Mesenchymal stem cell (in vitro differentiated cells and primary cell): ENCODE measurements around the gene S100A16.

ENCODE experiments used
- DNase-seq: peaks from one replicate; pipeline ENCODE4 v3.0.0-alpha.2; 2013
- H2AFZ ChIP-seq: one replicate; pipeline ENCODE4 v1.6.1; 2013; ENCODE audit warnings: low read depth, mild to moderate bottlenecking, control low read depth, inconsistent platforms, low read length, moderate library complexity
- H2AK5ac ChIP-seq: 2 replicates; pipeline ENCODE4 v1.6.1; 2013; ENCODE audit warnings: low read length, moderate library complexity, mild to moderate bottlenecking, inconsistent platforms; ENCODE audit not compliant: severe bottlenecking
- H2BK120ac ChIP-seq: one replicate; pipeline ENCODE4 v1.6.1; 2013; ENCODE audit warnings: low read depth, mild to moderate bottlenecking, inconsistent platforms, low read length, moderate library complexity
- H2BK12ac ChIP-seq, 2 experiments: one replicate each; pipeline ENCODE4 v1.6.1; 2013; ENCODE audit warnings: inconsistent platforms in 2 of 2, low read length in 2 of 2, mild to moderate bottlenecking in 2 of 2, moderate library complexity in 2 of 2, control low read depth in 1 of 2
- H2BK15ac ChIP-seq: one replicate; pipeline ENCODE4 v1.6.1; 2013; ENCODE audit warnings: mild to moderate bottlenecking, low read depth, inconsistent platforms; ENCODE audit not compliant: poor library complexity, severe bottlenecking
- H2BK5ac ChIP-seq: 2 replicates; pipeline ENCODE4 v1.6.1; 2013; ENCODE audit warnings: low read depth, mild to moderate bottlenecking, low read length, control low read depth, inconsistent platforms; ENCODE audit not compliant: poor library complexity, severe bottlenecking
- H3K14ac ChIP-seq, 2 experiments: one replicate each; pipeline ENCODE4 v1.6.1; 2013; ENCODE audit warnings: inconsistent platforms in 2 of 2, low read length in 2 of 2, control low read depth in 1 of 2, mild to moderate bottlenecking in 1 of 2, moderate library complexity in 1 of 2
- H3K18ac ChIP-seq, 2 experiments: one replicate each; pipeline ENCODE4 v1.6.1; 2013; ENCODE audit warnings: inconsistent platforms in 2 of 2, low read length in 2 of 2, control low read depth in 1 of 2, low read depth in 1 of 2, mild to moderate bottlenecking in 1 of 2
- H3K23ac ChIP-seq, 2 experiments: one replicate each; pipeline ENCODE4 v1.6.1; 2013; ENCODE audit warnings: inconsistent platforms in 2 of 2, low read length in 2 of 2, mild to moderate bottlenecking in 2 of 2, moderate library complexity in 2 of 2, control low read depth in 1 of 2
- H3K27ac ChIP-seq: 2 replicates; pipeline ENCODE4 v1.5.1; 2013; ENCODE audit warnings: mild to moderate bottlenecking, moderate library complexity, low read length, control low read depth, inconsistent platforms; ENCODE audit not compliant: poor library complexity, severe bottlenecking
- H3K27me3 ChIP-seq, 2 experiments: 2 replicates each; pipeline versions ENCODE4 v1.6.1 to v1.7.0; 2013; ENCODE audit warnings: low read length in 2 of 2, mild to moderate bottlenecking in 2 of 2, moderate library complexity in 2 of 2, control low read depth in 1 of 2, inconsistent platforms in 1 of 2; ENCODE audit not compliant: control insufficient read depth in 1 of 2, insufficient read depth in 1 of 2
- H3K36me3 ChIP-seq, 2 experiments: 2 replicates each; pipeline versions ENCODE4 v1.6.1 to v1.7.0; 2013; ENCODE audit warnings: low read length in 2 of 2, control low read depth in 1 of 2, inconsistent platforms in 1 of 2, low read depth in 1 of 2, mild to moderate bottlenecking in 1 of 2; ENCODE audit not compliant: insufficient read depth in 2 of 2, control insufficient read depth in 1 of 2
- H3K4ac ChIP-seq, 2 experiments: one replicate each; pipeline ENCODE4 v1.6.1; 2013; ENCODE audit warnings: inconsistent platforms in 2 of 2, low read length in 2 of 2, mild to moderate bottlenecking in 2 of 2, moderate library complexity in 2 of 2, control low read depth in 1 of 2, low read depth in 1 of 2
- H3K4me1 ChIP-seq: 2 replicates; pipeline ENCODE4 v1.6.1; 2013; ENCODE audit warnings: low read depth, low read length, control low read depth; ENCODE audit not compliant: control insufficient read depth, insufficient read depth
- H3K4me2 ChIP-seq: 2 replicates; pipeline ENCODE4 v1.6.1; 2013; ENCODE audit warnings: low read length, mild to moderate bottlenecking, inconsistent platforms; ENCODE audit not compliant: poor library complexity, severe bottlenecking
- H3K4me3 ChIP-seq, 2 experiments: 2 replicates each; pipeline versions ENCODE4 v1.5.1 to v1.7.0; 2013; ENCODE audit warnings: low read length in 2 of 2, mild to moderate bottlenecking in 2 of 2, control low read depth in 1 of 2, low read depth in 1 of 2; ENCODE audit not compliant: insufficient read depth in 1 of 2
- H3K79me1 ChIP-seq: replicated peaks from 2 replicates; pipeline ENCODE4 v1.6.1; 2013; ENCODE audit warnings: mild to moderate bottlenecking, control low read depth, low read length, inconsistent platforms; ENCODE audit not compliant: poor library complexity, severe bottlenecking
- H3K9ac ChIP-seq: 2 replicates; pipeline ENCODE4 v1.7.0; 2013; ENCODE audit warnings: mild to moderate bottlenecking, low read length, moderate library complexity
- H3K9me3 ChIP-seq: 2 replicates; pipeline ENCODE4 v1.7.0; 2013; ENCODE audit warnings: mild to moderate bottlenecking, low read length; ENCODE audit not compliant: control insufficient read depth
- H4K8ac ChIP-seq: one replicate; pipeline ENCODE4 v1.6.1; 2013; ENCODE audit warnings: inconsistent platforms, mild to moderate bottlenecking, low read length, moderate library complexity
- H4K91ac ChIP-seq: one replicate; pipeline ENCODE4 v1.6.1; 2013; ENCODE audit warnings: mild to moderate bottlenecking, low read length, inconsistent platforms
- WGBS: methylation state at CpG from one replicate; pipeline ENCODE4 v1.1.7; 2013; ENCODE audit warnings: mixed read lengths; 5-methylcytosine and 5-hydroxymethylcytosine counted together

The S100A16 gene

GRCh38 chr1:153651771-153652170 is 38.8 kb upstream of the S100A16 start:
- no peak overlapping the region for H3K4me2 ChIP-seq
- H2AFZ ChIP-seq = no peak overlapping the region
- no peak overlapping the region for H2BK5ac ChIP-seq
- no peak overlapping the region for H3K9ac ChIP-seq
- H3K36me3 ChIP-seq = peaks cover 6 to 12% of the 10 kb centered on the region in 2 experiments
- no peaks in the 10 kb centered on the region for H3K9me3 ChIP-seq
- peaks cover 10% of the 10 kb centered on the region for H3K4me1 ChIP-seq
- 73% methylated on average over 1 of the region's 1 CpG for WGBS
- H2AK5ac ChIP-seq = no peak overlapping the region
- H4K8ac ChIP-seq = peak overlapping the region; percentile 21
- no peaks in the 10 kb centered on the region for H3K27me3 ChIP-seq
- no peak overlapping the region for H3K18ac ChIP-seq
- no peak overlapping the region for H3K23ac ChIP-seq
- no peak overlapping the region for H3K4ac ChIP-seq
- peak overlapping the region; percentile 20 for H4K91ac ChIP-seq
- H2BK12ac ChIP-seq = no peak overlapping the region
- no peak overlapping the region for H2BK15ac ChIP-seq
- peaks cover 4% of the 10 kb centered on the region for H3K79me1 ChIP-seq
- H2BK120ac ChIP-seq = no peak overlapping the region
- H3K4me3 ChIP-seq = no peak overlapping the region
- H3K14ac ChIP-seq = no peak overlapping the region
- DNase-seq = no peak
- no peak overlapping the region for H3K27ac ChIP-seq

- Histone ChIP-seq H3K27ac (no peak overlapping the region), H3K36me3 (peaks cover 24 to 25% of the 10 kb centered on the region in 2 experiments), H3K14ac (no peak overlapping the region), H3K4me2 (no peak overlapping the region), H3K9me3 (no peaks in the 10 kb centered on the region), H3K79me1 (peaks cover 11% of the 10 kb centered on the region), H2BK12ac (no peak overlapping the region), H3K23ac (no peak overlapping the region), H2BK5ac (no peak overlapping the region), H3K4me3 (no peak overlapping the region), H3K27me3 (no peaks in the 10 kb centered on the region), H2BK120ac (no peak overlapping the region), H3K4ac (no peak overlapping the region), H2BK15ac (no peak overlapping the region), H3K4me1 (peaks cover 10% of the 10 kb centered on the region), H2AK5ac (no peak overlapping the region), H3K18ac (no peak overlapping the region), H3K9ac (no peak overlapping the region), H4K8ac (no peak overlapping the region), H4K91ac (no peak overlapping the region), H2AFZ (no peak overlapping the region)
- 100% methylated on average over 2 of the region's 2 CpGs for WGBS
- DNase-seq = no peak
Measured at GRCh38 chr1:153649863-153650235, 36.9 kb upstream of the S100A16 start.

GRCh38 chr1:153649137-153649862 is 36.4 kb upstream of the S100A16 start:
- no peaks in the 10 kb centered on the region for H3K9me3 ChIP-seq
- no peak overlapping the region for H2BK5ac ChIP-seq
- H2BK15ac ChIP-seq = no peak overlapping the region
- WGBS = 75% methylated on average over 3 of the region's 3 CpGs
- H3K4me1 ChIP-seq = peaks cover 10% of the 10 kb centered on the region
- no peak overlapping the region for H4K91ac ChIP-seq
- H3K4me2 ChIP-seq = no peak overlapping the region
- H3K14ac ChIP-seq = no peak overlapping the region
- no peak overlapping the region for H4K8ac ChIP-seq
- peaks cover 12% of the 10 kb centered on the region for H3K79me1 ChIP-seq
- no peak overlapping the region for H3K9ac ChIP-seq
- H3K4me3 ChIP-seq = no peak overlapping the region
- H3K36me3 ChIP-seq = peaks cover 25 to 31% of the 10 kb centered on the region in 2 experiments
- H3K27me3 ChIP-seq = no peaks in the 10 kb centered on the region
- H2BK120ac ChIP-seq = no peak overlapping the region
- H3K18ac ChIP-seq = no peak overlapping the region
- H2BK12ac ChIP-seq = peak overlapping the region in 1 of 2 experiments; percentile 32
- H3K23ac ChIP-seq = no peak overlapping the region
- peak overlapping the region; percentile 78 for H2AK5ac ChIP-seq
- no peak overlapping the region for H3K4ac ChIP-seq
- DNase-seq = no peak
- H2AFZ ChIP-seq = no peak overlapping the region
- no peak overlapping the region for H3K27ac ChIP-seq

DNA sequence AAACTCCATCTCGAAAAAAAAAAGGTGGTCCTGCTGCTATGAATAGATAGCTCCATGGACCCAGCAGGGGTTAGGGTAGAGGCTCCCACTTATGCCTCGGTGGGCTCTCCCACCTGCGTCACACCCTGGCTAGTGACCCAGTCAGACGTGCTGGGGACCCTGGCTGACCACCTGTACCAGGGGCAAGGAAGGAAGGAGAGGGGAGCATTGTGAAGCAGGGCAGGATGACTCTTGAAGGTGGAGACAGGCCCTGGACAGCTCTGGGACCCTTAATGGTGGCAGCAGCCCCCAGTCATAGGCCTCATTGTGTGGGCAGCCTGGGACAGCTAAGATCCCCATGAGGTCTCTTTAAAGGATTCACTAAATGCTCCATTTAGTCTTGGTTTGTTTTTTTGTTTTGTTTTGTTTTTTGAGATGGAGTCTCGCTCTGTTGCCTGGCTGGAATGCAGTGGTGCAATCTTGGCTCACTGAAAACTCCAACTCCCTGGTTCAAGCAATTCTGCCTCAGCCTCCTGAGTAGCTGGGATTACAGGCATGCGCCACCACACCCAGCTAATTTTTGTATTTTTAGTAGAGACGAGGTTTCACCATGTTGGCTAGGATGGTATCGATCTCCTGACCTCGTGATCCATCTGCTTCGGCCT is 35.2 kb upstream of the S100A16 start:
- H3K4me3 ChIP-seq = no peak overlapping the region
- H3K14ac ChIP-seq = no peak overlapping the region
- H4K8ac ChIP-seq = peak overlapping the region; percentile 77
- no peak overlapping the region for H2BK5ac ChIP-seq
- H3K27me3 ChIP-seq = no peaks in the 10 kb centered on the region
- H2BK12ac ChIP-seq = peak overlapping the region in 1 of 2 experiments; percentile 49
- H3K4ac ChIP-seq = no peak overlapping the region
- H2BK15ac ChIP-seq = no peak overlapping the region
- peaks cover 26 to 43% of the 10 kb centered on the region in 2 experiments for H3K36me3 ChIP-seq
- peaks cover 10% of the 10 kb centered on the region for H3K4me1 ChIP-seq
- no peak overlapping the region for H4K91ac ChIP-seq
- H3K4me2 ChIP-seq = no peak overlapping the region
- H2AK5ac ChIP-seq = peak overlapping the region; percentile 5
- H2AFZ ChIP-seq = no peak overlapping the region
- no peak for DNase-seq
- no peak overlapping the region for H3K23ac ChIP-seq
- peaks cover 13% of the 10 kb centered on the region for H3K79me1 ChIP-seq
- no peak overlapping the region for H3K18ac ChIP-seq
- H3K9me3 ChIP-seq = no peaks in the 10 kb centered on the region
- 93% methylated on average over 10 of the region's 10 CpGs for WGBS
- H3K27ac ChIP-seq = no peak overlapping the region
- H2BK120ac ChIP-seq = no peak overlapping the region
- no peak overlapping the region for H3K9ac ChIP-seq
